Thyroid gland (tissue), 4 donors: ENCODE data around the gene GEMIN5. TPM values are rescaled to one million over a fixed set of nuclear protein-coding genes. Genes with fewer than 3 reads are reported as not detected.
"Not testable (repeated sequence)": the region's sequence is repeated elsewhere in the genome, so short reads cannot be mapped to it uniquely, and the experiment has no call there.

Experiments
- DNase-seq, 2 donors: peaks; one replicate each; pipeline ENCODE4 v3.0.0-alpha.2; 2019
- H3K27ac ChIP-seq, 3 donors: fragments of 200-600 bp; sonication (generic); 1 replicate in 2 of 3; 2 replicates in 1 of 3; pipeline ENCODE4 v1.5.1; 2016 to 2019; ENCODE audit warnings: mild to moderate bottlenecking in 1 of 3, moderate library complexity in 1 of 3
- H3K27me3 ChIP-seq: fragments of 200-600 bp; sonication (generic); one replicate; pipeline ENCODE4 v1.5.1; 2019
- H3K36me3 ChIP-seq, 2 donors: fragments of 200-600 bp; sonication (generic); one replicate each; pipeline ENCODE4 v1.5.1; 2016 to 2019
- H3K4me1 ChIP-seq, 2 donors: fragments of 200-600 bp; sonication (generic); one replicate each; pipeline ENCODE4 v1.5.1; 2017 to 2019
- H3K4me3 ChIP-seq, 3 donors: fragments of 200-600 bp; sonication (generic); replicated peaks in 1 of 3; 1 replicate in 2 of 3; 2 replicates in 1 of 3; pipeline ENCODE4 v1.5.1; 2016; ENCODE audit warnings: mild to moderate bottlenecking in 1 of 3
- H3K9me3 ChIP-seq: fragments of 200-600 bp; sonication (generic); one replicate; pipeline ENCODE4 v1.5.1; 2017
- CTCF ChIP-seq, 6 experiments: fragments of 200-600 bp in 3 of 6; fragments of 450-650 bp in 3 of 6; sonication (generic) in 3 of 6; IDR thresholded peaks; one replicate each; pipeline ENCODE4 v1.5.1; 2016 to 2019; ENCODE audit warnings: antibody characterized with exemption in 6 of 6, mild to moderate bottlenecking in 2 of 6, inconsistent platforms in 1 of 6, moderate library complexity in 1 of 6
- POLR2A ChIP-seq, 2 donors: fragments of 450-650 bp; IDR thresholded peaks; one replicate each; pipeline ENCODE4 v1.6.1; 2017; ENCODE audit warnings: antibody characterized with exemption in 2 of 2, mild to moderate bottlenecking in 2 of 2, moderate library complexity in 1 of 2
- WGBS, 2 donors: methylation state at CpG; one replicate each; pipeline ENCODE4 v1.1.5; 2017; 5-methylcytosine and 5-hydroxymethylcytosine counted together
- intact Hi-C: fragments of 100-400 bp; cut with DNase I; formaldehyde crosslinking; loops from one replicate; pipeline ENCODE4 v1.15.1; 2023
- total RNA-seq, 4 donors: library from RNA; depleted of rRNA; stranded (reverse); fragments of >200 nt; gene quantifications; one replicate each; pipeline ENCODE4 v1.2.3, GENCODE V29; 2016

GEMIN5 gene
- total RNA-seq, 4 donors from 2014 or later = 13.6 to 20.1 (median 15.3) TPM

- TF ChIP-seq POLR2A (IDR thresholded peaks at IDR 0.05) (no peak), CTCF (IDR thresholded peaks at IDR 0.05) (no peak)
- Histone ChIP-seq H3K27ac (no peak overlapping the region), H3K36me3 (peaks cover 4 to 15% of the 10 kb centered on the region in 2 donors), H3K4me1 (peaks cover 4 to 14% of the 10 kb centered on the region in 2 donors), H3K9me3 (no peaks in the 10 kb centered on the region), H3K27me3 (no peaks in the 10 kb centered on the region), H3K4me3 (no peak overlapping the region)
- intact Hi-C loops = no loop called here
- DNase-seq = no peak
- 91 to 96% methylated on average over 3 of the region's 3 CpGs for WGBS, 2 donors
Observed at GRCh38 chr5:154933537-154933936, 4.5 kb downstream of the GEMIN5 start.

GRCh38 chr5:154923441-154924430, 14.3 kb downstream of the GEMIN5 start:
- Histone ChIP-seq H3K9me3 (no peaks in the 10 kb centered on the region), H3K36me3 (peaks cover 36 to 71% of the 10 kb centered on the region in 2 donors), H3K27ac (no peak overlapping the region), H3K27me3 (no peaks in the 10 kb centered on the region), H3K4me1 (no peaks in the 10 kb centered on the region), H3K4me3 (no peak overlapping the region)
- TF ChIP-seq CTCF (IDR thresholded peaks at IDR 0.05) (no peak), POLR2A (IDR thresholded peaks at IDR 0.05) (no peak)
- 96% methylated on average over 7 of the region's 7 CpGs for WGBS, 2 donors
- intact Hi-C loops = no loop called here
- no peak for DNase-seq

GRCh38 chr5:154917757-154918156, 20.3 kb downstream of the GEMIN5 start:
- Histone ChIP-seq H3K36me3 (peaks cover 40 to 46% of the 10 kb centered on the region in 2 donors), H3K4me1 (no peaks in the 10 kb centered on the region), H3K27me3 (no peaks in the 10 kb centered on the region), H3K9me3 (no peaks in the 10 kb centered on the region), H3K4me3 (no peak overlapping the region), H3K27ac (no peak overlapping the region)
- no peak for DNase-seq
- intact Hi-C loops = no loop called here
- TF ChIP-seq POLR2A (IDR thresholded peaks at IDR 0.05) = no peak
- TF ChIP-seq CTCF (IDR thresholded peaks at IDR 0.05) = no peak
- 87 to 91% methylated on average over 4 of the region's 4 CpGs for WGBS, 2 donors

GRCh38 chr5:154916874-154917273, 21.1 kb downstream of the GEMIN5 start:
- Histone ChIP-seq H3K9me3 (no peaks in the 10 kb centered on the region), H3K4me3 (no peak overlapping the region), H3K27ac (no peak overlapping the region), H3K27me3 (no peaks in the 10 kb centered on the region), H3K4me1 (no peaks in the 10 kb centered on the region), H3K36me3 (peaks cover 42 to 50% of the 10 kb centered on the region in 2 donors)
- DNase-seq = no peak
- intact Hi-C loops = no loop called here
- TF ChIP-seq POLR2A (IDR thresholded peaks at IDR 0.05) (no peak), CTCF (IDR thresholded peaks at IDR 0.05) (no peak)
- WGBS, 2 donors = 87 to 94% methylated on average over 3 of the region's 3 CpGs

GRCh38 chr5:154905601-154906000, 32.4 kb downstream of the GEMIN5 start:
- H3K36me3 ChIP-seq = peaks cover 35 to 50% of the 10 kb centered on the region in 2 donors
- H3K4me1 ChIP-seq, H3K4me3 ChIP-seq, DNase-seq, H3K9me3 ChIP-seq, H3K27ac ChIP-seq, intact Hi-C loops, H3K27me3 ChIP-seq: not testable (repeated sequence)
- WGBS, 2 donors = 94% methylated on average over 7 of the region's 7 CpGs
